EL (cell line): Measurements from ENCODE around the gene NECAB2.

ENCODE experiments used
- DNase-seq: peaks from one replicate; pipeline ENCODE4 v3.0.0-alpha.2; 2016

Gene NECAB2

DNA sequence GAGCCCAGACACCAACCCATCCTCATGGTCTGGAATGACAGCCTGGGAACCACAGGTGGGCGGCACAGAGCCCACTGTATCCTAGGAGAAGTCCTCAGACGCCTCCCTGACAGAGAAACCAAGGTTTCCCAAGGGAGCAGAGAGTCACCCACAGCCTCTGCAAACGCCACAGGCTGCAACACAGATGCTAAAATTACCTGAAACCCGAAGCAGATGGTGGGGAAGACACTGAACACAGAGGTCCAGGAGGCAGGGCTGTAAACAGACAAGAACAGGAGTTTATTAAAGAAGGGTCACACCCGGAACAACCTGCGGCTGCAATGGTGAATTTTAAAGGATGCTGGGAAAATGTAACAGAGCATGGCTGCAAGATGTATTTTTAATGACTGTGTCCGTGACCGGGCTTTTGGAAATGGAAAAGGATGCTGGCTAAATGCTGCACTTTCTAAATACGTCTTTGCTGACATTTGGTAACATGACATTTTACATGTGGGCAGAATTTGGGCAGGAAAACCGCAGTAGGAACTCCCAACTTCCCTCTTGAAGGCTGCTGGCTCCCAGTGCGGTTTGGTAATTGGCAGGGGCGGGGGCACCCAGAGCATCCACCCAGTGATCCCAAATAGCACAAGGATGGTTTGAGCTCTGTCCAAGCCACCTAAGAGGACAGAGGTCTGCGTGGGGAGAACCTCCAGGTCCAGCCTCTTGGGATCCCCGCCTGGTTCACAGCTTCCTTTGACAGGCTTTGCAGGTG, 61.4 kb downstream of the NECAB2 start:
- DNase-seq: no peak

DNA sequence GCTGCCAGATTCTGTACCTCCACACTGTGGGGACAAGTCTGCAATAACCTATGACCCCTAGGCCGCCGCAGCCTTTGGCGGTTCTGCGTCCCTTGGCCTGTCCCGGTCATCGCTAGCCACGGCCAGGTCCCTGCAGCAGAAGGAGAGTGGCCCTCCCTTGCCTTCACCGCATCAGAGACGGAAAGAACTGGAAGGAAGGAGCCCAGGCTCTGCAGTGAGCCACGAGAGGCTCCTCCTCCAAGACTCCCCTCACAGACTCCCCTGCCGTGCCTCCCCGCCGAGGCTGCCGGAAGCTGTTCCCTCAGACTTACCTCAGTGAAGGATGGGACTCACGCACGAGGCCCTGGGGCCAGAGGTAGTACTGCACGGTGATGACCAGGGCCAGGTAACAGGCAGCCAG, 63.5 kb downstream of the NECAB2 start:
- no peak for DNase-seq

DNA sequence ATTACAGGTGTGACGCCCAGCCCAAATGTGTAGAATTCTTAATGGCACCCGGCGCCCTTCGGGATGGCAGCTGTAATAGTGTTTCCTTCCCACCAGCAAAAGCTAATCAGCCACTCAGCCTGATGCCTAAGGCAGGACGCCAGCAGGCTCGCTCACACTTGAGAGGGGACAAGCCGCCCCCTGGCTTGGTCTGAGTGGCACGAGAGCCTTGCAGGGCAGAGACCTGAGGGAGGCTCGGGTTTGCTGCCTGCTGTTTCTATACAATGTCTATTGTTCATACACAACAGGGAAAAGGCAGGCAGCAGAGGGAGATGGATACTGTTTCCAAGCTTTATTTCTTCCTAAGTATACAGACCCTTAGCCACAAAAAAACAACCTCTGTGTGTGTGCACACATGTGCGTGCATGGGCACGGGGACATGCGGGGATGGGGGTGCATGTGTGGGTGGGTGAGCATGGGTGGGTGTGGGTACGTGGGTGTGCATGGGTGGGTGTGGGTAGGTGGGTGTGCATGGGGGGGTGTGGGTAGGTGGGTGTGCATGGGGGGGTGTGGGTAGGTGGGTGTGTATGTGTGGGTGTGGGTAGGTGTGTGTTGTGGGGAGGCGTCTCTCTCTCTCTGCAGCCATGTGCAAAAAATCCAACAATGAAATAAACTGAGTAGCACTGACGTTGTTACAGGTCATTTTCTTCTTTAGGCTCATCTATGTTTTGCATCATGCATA, 64.6 kb downstream of the NECAB2 start:
- no peak for DNase-seq

DNA sequence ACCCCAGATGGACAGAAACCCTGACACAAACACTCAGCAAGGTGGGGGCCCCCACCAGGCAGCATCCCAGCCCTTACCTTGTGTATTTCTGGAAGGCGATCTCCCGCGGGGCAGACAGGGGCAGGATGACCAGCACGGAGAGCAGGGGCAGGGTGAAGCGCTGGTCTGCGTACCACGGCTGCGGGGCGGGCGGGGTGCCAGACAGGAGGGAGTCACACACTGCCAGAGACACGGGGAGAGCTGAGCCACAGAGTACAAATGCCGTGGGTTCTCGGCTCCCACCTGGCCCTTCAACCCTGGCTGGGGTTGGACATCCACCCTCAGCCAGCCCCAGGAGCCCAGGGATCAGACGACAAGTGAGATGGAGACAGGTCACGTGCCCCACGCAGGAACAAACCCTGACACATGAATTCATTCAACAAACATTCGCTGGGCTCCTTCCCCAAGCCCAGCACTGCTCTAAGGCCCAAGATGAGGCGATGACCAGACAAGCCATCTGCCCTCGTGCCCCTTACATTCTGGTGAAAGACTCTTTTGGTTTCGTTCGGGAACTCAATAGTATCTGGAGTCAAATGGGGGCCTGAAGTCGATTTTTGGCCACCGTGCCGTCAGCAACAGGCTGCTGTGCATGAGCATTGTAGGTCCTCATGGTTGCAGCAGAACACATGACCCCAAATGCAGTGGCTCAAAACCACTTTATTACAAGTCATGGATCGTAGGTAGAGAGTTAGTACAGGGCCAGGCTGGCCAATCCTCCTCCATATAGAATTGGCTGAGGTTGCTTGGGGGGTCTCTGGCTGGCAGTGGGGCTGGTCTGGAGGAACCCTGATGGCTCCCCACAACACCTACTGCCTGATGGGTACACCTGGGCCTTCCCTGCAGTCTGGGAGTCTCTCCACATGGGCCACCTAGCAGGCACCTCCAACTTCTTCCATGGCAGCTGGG, 65.5 kb downstream of the NECAB2 start:
- no peak for DNase-seq

DNA sequence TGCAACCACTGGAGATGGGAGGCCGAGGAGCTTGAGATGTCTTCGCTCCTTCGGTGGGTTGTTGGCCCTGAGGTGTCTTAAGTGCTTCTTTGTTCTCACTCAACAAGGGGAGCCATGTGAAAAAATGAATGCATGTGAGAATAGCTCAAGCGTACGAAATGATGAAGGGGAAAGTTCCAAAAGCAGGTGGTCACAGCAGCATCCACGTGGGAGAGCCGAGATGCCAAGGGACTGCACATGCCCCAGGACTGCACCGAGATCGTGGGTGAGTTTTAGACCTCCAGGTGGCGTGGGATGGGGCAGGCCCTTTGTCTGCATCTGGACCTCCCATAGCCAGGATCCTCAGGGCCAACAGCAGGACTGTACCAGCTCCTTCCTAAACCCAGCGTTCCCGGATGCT, 66.5 kb downstream of the NECAB2 start:
- DNase-seq: no peak

DNA sequence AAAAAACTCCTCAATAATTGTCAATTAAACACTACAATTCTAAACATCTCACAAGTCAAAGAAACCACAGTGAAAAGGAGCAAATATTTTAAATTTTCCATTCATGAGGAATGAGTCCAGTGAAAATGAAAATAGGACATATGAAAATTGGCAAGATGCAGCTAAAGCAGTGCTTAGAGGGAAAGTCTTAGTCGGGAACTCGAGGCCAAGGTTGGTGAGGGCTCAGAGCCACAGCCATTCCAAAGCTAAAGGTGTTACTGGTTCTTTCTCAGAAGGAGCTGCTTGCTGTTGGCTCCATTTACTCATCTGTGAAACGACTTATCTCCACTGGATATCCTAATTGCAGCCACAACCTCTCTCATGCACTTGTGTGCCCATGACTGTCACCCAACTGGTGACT, 68.1 kb downstream of the NECAB2 start:
- no peak for DNase-seq

DNA sequence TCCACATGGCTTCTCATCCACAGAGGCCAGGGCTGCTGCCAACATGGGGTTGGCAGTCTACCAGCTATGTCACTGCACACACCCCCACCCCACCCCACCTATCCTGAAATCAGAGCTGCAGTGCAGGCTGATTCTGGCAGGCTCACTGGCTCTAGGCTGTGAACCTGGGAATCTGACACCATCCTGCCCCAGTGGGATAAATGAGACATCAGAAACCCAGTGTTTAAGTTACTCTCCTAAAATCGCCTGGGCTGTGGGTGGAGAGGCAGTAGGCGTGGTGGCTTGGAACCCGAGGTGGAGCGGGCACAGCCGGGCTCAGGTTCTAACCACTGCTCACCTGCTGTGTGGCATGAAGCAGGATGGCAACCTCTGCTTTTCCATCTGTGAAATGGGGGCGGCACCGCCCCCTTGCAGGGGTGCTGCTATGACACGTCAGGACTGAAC, 69.0 kb downstream of the NECAB2 start:
- DNase-seq: no peak

DNA sequence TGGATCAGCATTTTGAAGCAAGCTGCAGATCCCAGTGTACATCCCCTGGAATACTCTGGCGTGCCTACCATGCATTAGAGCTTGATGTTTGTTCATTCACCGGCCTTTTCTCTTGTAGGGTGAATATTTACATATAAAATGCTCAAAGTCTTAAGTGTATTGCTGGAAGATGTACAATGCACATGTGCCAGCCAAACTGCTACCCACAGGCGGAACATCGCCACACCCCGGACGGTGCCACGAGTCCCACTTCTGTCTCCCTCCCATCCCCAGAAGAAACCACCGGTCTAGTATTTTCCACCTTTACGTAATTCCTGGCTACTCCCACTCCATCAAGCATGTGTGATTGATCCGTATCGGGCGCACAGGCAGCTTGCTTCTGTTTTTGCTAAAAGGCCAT, 70.4 kb downstream of the NECAB2 start:
- DNase-seq: no peak

DNA sequence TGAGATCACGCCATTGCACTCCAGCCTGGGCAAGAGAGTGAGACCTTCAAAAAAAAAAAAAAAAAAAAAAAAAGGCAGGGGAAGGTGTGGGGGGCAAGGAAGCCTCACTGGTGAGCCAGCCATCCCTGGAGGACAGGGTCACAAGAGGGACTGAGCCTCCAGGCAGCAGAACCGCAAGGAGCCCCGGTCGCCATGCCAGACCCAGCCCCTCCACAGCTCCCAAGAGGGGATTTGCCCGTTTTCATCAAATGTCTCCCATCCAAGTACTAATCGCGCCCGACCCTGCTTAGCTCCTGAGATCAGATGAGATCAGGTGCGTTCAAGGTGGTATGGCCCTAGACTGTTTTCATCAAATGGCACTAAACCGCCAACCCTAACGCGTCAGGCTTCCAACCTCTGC, 71.7 kb downstream of the NECAB2 start:
- no peak for DNase-seq

DNA sequence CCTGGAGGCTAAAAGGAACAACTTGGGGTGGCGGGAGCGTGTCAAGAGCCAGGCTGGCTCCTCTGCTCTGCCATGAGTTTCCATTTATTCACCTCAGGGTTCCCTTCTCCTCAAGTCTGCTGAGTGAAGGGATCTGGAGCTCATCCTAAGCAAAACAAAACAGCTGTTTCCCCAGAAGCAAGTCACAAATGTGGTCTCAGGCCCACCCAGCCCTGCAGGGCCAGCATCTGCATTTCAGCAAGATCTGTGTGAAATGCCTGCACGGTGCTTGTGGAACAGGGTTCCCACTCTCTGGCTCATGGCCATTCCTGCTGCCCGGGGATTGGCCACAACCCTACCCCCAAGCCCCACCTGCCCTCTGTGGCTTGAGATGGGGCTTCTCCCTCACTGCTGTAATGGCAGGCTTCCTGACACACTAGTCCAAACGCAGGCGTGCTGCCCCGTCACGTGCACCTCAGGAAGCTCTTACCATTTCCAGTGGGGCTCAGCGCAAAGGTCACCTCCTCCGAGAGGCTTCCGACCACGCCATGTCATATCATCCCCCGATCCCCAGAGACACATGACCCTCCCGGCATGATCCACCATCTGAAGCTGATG, 72.3 kb downstream of the NECAB2 start:
- no peak for DNase-seq

DNA sequence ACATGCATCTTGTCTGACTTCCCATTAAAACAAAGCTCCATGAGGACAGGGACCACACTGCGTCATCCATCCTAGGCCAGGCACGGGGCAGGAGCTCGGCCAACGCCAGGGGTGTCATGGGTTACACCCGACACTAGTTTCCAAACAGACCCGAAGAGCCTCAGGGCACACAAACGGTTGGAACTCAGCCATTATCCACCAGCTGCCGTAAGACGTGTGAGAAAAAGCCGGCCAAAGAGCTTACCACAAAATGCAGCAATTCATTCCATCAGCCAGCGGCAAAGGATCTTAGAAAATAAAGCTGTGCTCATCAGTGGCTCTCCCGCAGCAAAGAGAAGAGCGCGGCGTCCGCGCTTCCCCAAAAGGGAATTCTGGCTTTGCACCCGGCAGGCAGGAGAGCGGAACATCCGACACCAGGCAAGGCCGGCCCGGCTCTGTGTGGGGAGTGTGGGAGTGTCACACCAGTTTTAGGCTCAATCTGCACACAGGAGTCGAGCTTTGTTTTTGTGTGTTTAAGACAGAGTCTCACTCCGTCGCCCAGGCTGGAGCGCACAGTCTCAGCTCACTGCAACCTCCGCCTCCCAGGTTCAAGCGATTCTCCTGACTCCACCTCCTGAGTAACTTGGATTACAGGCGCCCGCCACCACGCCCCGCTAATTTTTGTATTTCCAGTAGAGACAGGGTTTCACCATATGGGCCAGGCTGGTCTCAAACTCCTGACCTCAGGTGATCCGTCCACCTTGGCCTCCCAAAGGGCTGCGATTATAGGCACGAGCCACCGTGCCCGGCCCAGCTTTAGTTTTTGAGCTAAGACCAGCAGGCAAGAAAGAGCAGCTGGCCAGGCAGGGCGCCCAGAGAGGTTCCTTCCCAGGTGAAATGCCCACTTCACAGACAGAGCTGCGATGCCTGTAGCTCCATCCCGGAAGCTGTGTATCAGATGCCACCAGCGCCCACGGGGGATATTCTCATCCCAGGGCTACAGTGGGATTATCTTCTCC, 73.1 kb downstream of the NECAB2 start:
- peak; percentile 77 for DNase-seq

DNA sequence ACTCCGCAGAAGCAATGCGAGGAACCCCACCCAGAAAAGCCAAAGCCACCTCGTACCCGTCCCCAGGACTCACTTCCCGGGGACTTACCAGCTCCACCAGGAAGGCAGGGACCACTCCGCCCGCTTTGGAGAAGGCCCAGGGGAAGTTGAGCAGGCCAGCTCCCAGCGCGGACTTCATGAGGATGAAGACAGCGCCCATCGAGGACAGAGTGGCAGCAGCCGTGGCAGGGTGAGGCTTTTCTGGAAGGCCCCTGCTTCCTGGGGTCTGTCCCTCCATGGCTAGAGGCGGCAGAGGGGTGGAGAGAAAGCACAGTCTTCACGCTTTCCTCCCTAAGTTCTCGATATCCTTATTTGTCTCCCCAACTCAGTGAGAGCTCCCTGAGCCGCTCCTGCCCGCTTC, 73.8 kb downstream of the NECAB2 start:
- no peak for DNase-seq

DNA sequence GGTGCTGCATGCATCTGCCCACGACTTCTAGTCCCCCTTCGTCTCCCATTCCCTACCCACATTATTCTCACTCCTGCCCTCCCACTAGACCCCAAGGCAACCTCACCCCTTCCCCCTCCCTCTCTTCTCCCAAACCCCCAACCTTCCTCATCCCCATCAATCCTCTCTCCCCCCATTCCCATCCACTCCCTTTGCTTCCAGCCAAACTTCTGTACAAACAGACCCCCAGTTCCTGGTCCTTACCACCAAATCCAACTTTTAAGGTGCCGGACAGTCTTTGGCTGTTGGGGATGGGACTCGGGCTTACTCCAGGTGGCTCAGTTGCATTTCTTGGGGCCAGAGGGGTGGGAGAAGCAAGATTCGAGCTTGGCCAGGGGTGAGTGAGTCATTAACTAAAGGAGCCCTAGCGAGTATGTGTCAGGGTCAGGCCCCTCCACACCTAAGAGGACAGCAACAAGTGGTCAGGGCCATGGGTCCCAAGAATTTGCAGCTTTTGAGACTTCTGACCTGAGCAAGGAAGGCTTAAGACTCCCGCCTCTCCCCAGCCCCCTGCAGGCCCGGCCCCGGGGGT, 74.3 kb downstream of the NECAB2 start, which contains the start of gene SLC38A8:
SLC38A8 (minus strand) TSS at position 488 of the 571 bp plus-strand sequence. CDS start 638 bp downstream, outside the sequence.
- no peak for DNase-seq

DNA sequence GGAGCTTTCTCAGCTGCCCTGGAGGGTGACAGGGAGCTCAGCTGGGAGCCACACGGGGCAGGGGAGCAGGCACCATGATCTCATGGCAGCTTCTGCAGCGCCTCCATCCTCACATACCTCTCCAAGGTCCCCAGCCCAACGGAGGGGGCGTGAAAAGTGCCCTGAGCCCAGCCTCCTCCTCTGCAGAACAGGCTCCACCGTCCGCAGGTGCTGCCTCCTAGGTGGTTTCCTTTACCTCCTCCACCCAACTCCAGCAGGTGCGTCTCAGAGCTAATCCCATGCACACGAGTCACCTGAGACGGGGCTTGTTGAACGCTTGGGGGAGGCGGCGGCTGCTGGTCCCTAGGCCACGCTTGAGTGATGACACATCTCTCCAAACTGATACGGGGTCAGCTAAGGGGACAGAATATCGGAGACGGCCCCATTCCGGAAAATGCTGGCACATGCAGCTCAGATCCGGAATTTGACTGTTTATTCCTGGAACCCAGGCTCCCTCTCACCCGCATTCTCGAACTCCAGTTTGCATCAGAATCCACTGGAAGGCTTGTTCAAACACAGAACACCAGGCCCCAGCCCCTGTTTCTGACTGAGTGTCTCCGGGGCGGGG, 74.9 kb downstream of the NECAB2 start:
- DNase-seq: no peak

DNA sequence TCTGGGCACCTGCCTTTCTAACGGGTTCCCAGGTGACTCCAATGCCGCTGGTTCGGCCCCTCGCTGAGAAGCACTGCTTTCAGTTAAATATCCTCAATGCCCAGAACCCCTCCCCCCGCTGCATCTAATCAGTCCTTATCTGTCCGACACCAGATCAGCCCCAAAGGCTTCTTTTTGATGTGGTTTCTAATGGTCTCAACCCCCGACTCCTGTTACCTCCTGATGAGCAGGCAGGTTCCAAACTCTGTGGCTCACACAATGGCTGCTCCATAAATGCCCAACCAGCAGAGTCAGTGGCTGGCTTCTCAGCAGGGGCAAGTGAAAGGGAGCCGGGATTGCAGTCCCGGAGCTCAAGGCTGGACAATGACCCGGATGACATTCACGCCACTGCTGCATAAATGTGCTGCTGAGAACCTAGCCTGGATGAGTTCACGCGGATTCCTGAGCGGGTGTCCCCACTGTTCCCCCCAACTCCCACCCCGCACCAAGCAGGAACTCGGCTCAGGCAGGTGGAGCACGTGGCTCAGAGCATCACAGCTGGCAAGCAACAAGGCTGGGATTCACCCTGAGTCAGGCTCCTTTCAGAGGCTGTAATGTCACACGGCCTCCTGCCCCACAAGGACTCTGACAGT, 75.6 kb downstream of the NECAB2 start:
- DNase-seq: no peak

DNA sequence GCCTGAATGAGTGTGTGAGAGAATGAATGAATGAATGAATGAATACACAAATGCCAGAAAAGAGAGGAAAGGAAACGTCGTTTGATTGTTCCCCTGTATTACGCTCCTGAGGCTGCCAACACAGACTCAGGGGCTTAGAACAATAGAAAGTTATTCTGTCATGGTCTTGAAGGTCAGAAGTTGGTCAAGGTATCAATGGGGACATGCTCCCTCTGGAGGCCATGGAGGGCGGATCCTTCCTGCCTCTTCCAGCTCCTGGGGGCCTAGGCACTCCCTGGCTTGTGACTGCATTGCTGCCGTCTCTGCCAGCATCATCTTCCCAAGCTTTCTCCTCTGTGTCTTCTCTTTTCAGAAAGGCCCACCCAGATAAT, 76.1 kb downstream of the NECAB2 start:
- DNase-seq: peak; percentile 14

DNA sequence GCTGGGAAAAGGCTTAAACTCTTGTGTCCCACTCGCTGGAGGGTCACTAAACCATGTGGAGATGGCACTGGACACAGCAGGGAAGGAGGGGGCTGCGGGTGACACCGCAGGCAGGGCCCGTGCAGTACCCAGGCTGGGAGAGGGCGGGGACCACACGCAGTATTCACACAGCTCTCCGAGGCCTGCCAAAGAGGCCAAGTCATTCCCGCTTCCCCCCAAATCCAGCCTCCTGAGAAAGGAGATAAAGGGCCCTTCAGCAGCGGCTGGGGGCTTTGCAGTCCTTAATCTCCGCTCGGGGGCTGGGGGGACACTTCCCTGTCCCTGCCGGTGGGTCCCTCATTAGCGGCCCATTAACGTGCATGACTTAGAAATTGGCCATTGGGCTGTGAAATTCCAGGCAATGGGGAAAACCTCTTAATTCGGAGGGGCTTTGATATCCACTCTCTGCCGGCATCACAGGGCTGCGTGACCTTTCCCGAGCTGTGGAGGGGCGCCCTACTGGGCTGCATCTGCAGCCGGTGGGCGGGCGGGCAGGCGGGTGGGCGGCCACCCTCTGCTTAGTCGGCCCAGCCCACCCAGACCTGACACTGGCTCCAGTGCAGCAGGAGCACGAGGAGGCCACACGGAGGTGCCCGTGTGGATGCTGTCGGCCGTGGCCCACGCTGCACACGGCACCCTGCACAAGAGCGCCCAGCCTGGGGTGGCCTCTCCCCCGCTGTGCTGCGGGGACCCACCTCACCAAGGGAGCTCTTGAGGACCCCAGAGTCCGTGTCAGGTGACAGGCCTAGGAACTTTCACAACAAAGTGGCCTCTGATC, 77.2 kb downstream of the NECAB2 start:
- no peak for DNase-seq

DNA sequence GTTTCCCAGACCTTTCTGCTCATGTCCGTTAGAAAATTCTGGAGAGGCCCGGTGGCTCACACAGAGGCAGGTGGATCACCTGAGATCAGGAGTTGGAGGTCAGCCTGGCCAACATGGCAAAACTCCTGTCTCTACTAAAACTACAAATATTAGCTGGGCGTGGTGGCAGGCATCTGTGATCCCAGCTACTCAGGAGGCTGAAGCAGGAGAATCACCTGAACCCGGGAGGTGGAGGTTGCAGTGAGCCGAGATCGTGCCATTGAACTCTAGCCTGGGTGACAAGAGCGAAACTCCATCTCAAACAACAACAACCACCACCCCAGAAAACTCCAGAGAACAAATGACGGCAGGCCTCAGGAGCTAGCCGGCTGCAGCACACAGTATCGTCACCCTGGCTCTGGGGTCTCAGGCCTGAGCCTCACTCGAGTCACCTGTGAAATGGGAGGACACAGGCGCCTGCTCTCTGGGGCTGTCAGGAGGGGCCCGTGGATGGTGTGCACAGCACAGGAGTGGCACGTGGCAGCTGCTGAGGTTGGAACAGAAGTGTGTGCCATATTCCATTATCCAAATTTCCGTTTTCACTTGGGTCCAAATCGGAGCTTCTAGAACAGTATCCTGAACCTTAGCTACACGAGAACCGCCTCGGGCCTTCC, 77.9 kb downstream of the NECAB2 start:
- no peak for DNase-seq

DNA sequence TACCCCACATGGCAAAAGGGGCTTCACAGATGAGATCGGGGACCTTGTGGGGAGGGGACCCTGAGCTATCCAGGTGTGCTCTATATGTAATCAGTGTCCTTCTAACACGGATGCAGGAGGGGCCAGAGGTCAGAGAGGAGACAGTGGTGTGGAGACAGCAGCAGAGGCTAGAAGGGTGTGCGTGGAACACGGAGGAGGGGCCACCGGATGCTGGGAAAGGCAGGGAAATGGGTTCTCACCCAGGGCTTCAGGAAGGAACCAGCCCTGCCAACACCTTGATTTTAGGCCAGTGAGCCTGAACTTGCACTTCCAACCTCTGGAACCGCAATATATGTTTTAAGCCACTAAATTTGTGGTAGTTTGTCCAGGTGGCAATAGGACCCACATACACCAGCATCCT, 79.2 kb downstream of the NECAB2 start:
- no peak for DNase-seq
